Panc1 (cell line): ENCODE results near the gene NOSTRIN. TPM values are rescaled to one million over a fixed set of nuclear protein-coding genes. Genes with fewer than 3 reads are reported as not detected.

Experiments used
- ATAC-seq: fragments of 200-7000 bp; cut with Tn5 transposase; 2 replicates; pipeline ENCODE4 v1.9.1; 2020; ENCODE audit warnings: mild to moderate bottlenecking, moderate library complexity
- BruUV-seq: library from RNA; stranded (reverse); fragments of 400-500 nt; replicated peaks from 2 replicates; lab custom pipeline; 2021; lab: Mats Ljungman, UMichigan
- CTCF ChIA-PET: fragments of 300-600 bp; sonication (Branson Sonifier 250); formaldehyde crosslinking; loops from one replicate; lab custom pipeline; 2022; ENCODE audit warnings: antibody characterized with exemption; lab: Charles Lee
- POLR2A ChIA-PET: fragments of 300-600 bp; sonication (Branson Sonifier 250); formaldehyde crosslinking; loops from one replicate; lab custom pipeline; 2022; ENCODE audit warnings: antibody characterized with exemption; lab: Charles Lee
- DNase-seq: peaks from one replicate; pipeline ENCODE4 v3.0.0-alpha.2; 2010; ENCODE audit warnings: low read depth, low spot score
- H3K27ac ChIP-seq: 2 replicates; pipeline ENCODE4 v1.5.1; 2011; ENCODE audit warnings: mild to moderate bottlenecking, low read length, inconsistent platforms
- H3K27me3 ChIP-seq: fragments of 200-500 bp; sonication (Bioruptor generic); 2 replicates; pipeline ENCODE4 v1.6.0; 2014; ENCODE audit warnings: low read length, inconsistent platforms; ENCODE audit not compliant: control insufficient read depth, insufficient read depth
- H3K36me3 ChIP-seq: fragments of 200-500 bp; sonication (Bioruptor generic); 2 replicates; pipeline ENCODE4 v1.5.1; 2014; ENCODE audit warnings: inconsistent platforms, mild to moderate bottlenecking, low read length, moderate library complexity; ENCODE audit not compliant: control insufficient read depth, insufficient read depth
- H3K4me1 ChIP-seq: 2 replicates; pipeline ENCODE4 v1.5.1; 2011; ENCODE audit warnings: inconsistent platforms, mild to moderate bottlenecking, low read length, moderate library complexity; ENCODE audit not compliant: control insufficient read depth, insufficient read depth
- H3K4me3 ChIP-seq, 2 experiments: 2 replicates each; pipeline ENCODE4 v1.5.1; 2011 to 2012; ENCODE audit warnings: low read depth in 2 of 2, low read length in 2 of 2, mild to moderate bottlenecking in 2 of 2, inconsistent platforms in 1 of 2, moderate library complexity in 1 of 2
- H3K9me3 ChIP-seq: fragments of 200-500 bp; sonication (Bioruptor generic); 2 replicates; pipeline ENCODE4 v1.5.1; 2014; ENCODE audit warnings: low read depth, mild to moderate bottlenecking, inconsistent platforms, low read length, moderate library complexity; ENCODE audit not compliant: control insufficient read depth, insufficient read depth
- POLR2AphosphoS5 ChIP-seq: IDR thresholded peaks from 2 replicates; pipeline ENCODE4 v1.6.1; 2012; ENCODE audit warnings: mild to moderate bottlenecking, low read depth, low read length, moderate library complexity
- SIN3A ChIP-seq: IDR thresholded peaks from 2 replicates; pipeline ENCODE4 v1.6.1; 2012; ENCODE audit warnings: low read depth, mild to moderate bottlenecking, low read length, moderate library complexity, borderline replicate concordance; ENCODE audit not compliant: insufficient read depth
- TCF7L2 ChIP-seq: IDR thresholded peaks from 2 replicates; pipeline ENCODE4 v1.6.1; 2011; ENCODE audit warnings: mild to moderate bottlenecking, low read depth, low read length, inconsistent platforms
- in situ Hi-C: cut with HindIII; loops from 2 replicates; pipeline ENCODE4 v1.10.0; 2016; ENCODE audit warnings: low sequenced_read_pairs, low pct_unique_long_range_greater_than_20kb
- intact Hi-C: fragments of 100-400 bp; cut with micrococcal nuclease; formaldehyde crosslinking; loops from one replicate; pipeline ENCODE4 v1.10.0; 2022; ENCODE audit not compliant: unreplicated experiment
- total RNA-seq: library from RNA; stranded (reverse); gene quantifications from one replicate; pipeline ENCODE4 v1.2.1, GENCODE V29; 2021; ENCODE audit not compliant: unreplicated experiment
- TF ChIP-seq, protein P1 (sequence below), 2 experiments: IDR thresholded peaks; 2 replicates each; pipeline ENCODE4 v1.6.1; 2011 to 2012; ENCODE audit warnings: low read depth in 2 of 2, control low read depth in 1 of 2, low read length in 1 of 2, mild to moderate bottlenecking in 1 of 2, moderate library complexity in 1 of 2; ENCODE audit not compliant: insufficient read depth in 1 of 2
- TF ChIP-seq, protein P2 (sequence below): fragments of 450-650 bp; IDR thresholded peaks from 2 replicates; pipeline ENCODE4 v1.5.1; 2017; ENCODE audit warnings: mild to moderate bottlenecking

NOSTRIN gene
- total RNA-seq, 1 experiment from 2014 or later: not detected

DNA sequence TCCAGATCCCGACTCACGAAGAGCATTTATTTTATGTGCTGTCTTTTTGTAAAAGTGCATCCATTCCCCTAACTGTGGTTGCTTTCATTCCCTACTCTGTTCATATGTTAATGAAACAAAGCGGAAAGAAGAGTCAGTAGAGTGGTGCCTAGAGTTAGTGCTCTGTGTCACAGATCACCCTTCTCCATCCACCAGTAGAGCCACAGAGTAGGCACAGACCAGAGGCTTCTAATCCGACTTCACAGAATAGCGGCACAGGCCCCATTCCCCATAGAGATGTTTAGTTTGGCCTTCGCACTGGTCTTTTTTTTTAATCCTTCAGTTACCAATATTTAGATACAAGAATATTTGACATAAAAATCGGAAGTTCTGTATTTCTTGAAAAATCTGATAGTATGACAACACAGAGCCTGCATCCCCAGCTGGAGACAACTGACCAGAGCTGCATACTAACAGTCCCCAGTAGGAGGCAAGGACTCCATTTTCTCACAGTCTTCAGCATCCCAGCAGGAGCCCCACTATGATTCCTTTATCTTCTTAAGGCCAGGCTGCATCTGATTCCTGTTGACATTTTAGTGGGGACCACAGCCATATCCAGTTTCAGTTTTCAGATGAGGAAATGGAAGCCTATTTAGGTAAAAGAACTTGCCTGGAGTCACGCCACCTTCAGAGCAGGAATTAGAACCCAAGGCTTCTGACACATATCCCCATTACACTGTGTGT, 105.7 kb downstream of the NOSTRIN start:
- TF ChIP-seq, protein P1, sequence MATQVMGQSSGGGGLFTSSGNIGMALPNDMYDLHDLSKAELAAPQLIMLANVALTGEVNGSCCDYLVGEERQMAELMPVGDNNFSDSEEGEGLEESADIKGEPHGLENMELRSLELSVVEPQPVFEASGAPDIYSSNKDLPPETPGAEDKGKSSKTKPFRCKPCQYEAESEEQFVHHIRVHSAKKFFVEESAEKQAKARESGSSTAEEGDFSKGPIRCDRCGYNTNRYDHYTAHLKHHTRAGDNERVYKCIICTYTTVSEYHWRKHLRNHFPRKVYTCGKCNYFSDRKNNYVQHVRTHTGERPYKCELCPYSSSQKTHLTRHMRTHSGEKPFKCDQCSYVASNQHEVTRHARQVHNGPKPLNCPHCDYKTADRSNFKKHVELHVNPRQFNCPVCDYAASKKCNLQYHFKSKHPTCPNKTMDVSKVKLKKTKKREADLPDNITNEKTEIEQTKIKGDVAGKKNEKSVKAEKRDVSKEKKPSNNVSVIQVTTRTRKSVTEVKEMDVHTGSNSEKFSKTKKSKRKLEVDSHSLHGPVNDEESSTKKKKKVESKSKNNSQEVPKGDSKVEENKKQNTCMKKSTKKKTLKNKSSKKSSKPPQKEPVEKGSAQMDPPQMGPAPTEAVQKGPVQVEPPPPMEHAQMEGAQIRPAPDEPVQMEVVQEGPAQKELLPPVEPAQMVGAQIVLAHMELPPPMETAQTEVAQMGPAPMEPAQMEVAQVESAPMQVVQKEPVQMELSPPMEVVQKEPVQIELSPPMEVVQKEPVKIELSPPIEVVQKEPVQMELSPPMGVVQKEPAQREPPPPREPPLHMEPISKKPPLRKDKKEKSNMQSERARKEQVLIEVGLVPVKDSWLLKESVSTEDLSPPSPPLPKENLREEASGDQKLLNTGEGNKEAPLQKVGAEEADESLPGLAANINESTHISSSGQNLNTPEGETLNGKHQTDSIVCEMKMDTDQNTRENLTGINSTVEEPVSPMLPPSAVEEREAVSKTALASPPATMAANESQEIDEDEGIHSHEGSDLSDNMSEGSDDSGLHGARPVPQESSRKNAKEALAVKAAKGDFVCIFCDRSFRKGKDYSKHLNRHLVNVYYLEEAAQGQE (IDR thresholded peaks at IDR 0.05; ENCODE audit: insufficient read depth in 1 of 2, low read depth in 2 of 2, low read length in 1 of 2): no peak
- no peak for TF ChIP-seq TCF7L2
- TF ChIP-seq, protein P2, sequence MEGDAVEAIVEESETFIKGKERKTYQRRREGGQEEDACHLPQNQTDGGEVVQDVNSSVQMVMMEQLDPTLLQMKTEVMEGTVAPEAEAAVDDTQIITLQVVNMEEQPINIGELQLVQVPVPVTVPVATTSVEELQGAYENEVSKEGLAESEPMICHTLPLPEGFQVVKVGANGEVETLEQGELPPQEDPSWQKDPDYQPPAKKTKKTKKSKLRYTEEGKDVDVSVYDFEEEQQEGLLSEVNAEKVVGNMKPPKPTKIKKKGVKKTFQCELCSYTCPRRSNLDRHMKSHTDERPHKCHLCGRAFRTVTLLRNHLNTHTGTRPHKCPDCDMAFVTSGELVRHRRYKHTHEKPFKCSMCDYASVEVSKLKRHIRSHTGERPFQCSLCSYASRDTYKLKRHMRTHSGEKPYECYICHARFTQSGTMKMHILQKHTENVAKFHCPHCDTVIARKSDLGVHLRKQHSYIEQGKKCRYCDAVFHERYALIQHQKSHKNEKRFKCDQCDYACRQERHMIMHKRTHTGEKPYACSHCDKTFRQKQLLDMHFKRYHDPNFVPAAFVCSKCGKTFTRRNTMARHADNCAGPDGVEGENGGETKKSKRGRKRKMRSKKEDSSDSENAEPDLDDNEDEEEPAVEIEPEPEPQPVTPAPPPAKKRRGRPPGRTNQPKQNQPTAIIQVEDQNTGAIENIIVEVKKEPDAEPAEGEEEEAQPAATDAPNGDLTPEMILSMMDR: no peak
- TF ChIP-seq SIN3A: no peak
- TF ChIP-seq POLR2AphosphoS5: no peak
- BruUV-seq: no TSS peak
- Histone ChIP-seq H3K27ac (no peak overlapping the region), H3K27me3 (peaks cover 21% of the 10 kb centered on the region), H3K4me1 (0 out of 2 replicates have a peak, but pooled peaks cover 3% of the 10 kb centered on the region), H3K4me3 (no peak overlapping the region), H3K9me3 (no peaks in the 10 kb centered on the region), H3K36me3 (no peaks in the 10 kb centered on the region)
- CTCF ChIA-PET: no interaction called here
- intact Hi-C loops: no loop called here
- POLR2A ChIA-PET: interaction anchor here (0.7 kb wide), 1 partner anchor 1816 kb away, joined by 3 read pairs; no protein-coding TSS in a partner anchor
- in situ Hi-C loops: no loop called here
- ATAC-seq: no peak
- DNase-seq: no peak

DNA sequence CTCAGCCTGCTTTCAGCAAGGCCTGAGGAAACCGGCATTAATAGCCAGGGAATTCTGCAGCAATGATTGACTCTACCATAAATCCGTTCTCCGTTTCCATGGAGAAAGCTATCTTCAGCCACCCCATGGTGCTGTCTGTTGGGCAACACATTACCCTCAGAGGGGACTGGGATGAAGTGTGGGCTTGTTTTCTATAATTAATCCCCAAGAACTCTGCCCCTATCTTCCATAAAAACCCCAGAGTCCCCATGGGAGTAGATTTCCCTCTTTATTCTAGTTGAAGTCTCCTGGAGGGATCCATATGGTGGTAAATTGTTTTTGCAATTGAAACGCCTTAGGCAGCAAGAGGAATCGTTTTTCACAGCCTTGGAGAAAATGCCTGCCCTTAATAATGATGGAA, 107.9 kb downstream of the NOSTRIN start:
- POLR2A ChIA-PET: no interaction called here

More for the DNA sequence above, 107.9 kb downstream of the NOSTRIN start:
- intact Hi-C loops: loop anchor here (10.0 kb wide), 1 partner anchor 776 kb away; no protein-coding TSS in a partner anchor
- no peak for TF ChIP-seq TCF7L2
- TF ChIP-seq, protein P2: no peak
- TF ChIP-seq SIN3A: no peak
- no peak for TF ChIP-seq POLR2AphosphoS5
- TF ChIP-seq, protein P1 (IDR thresholded peaks at IDR 0.05; ENCODE audit: insufficient read depth in 1 of 2, low read depth in 2 of 2, low read length in 1 of 2): no peak
- ATAC-seq: no peak
- Histone ChIP-seq H3K36me3 (no peaks in the 10 kb centered on the region), H3K27me3 (peaks cover 20% of the 10 kb centered on the region), H3K27ac (no peak overlapping the region), H3K9me3 (no peaks in the 10 kb centered on the region), H3K4me3 (no peak overlapping the region), H3K4me1 (0 out of 2 replicates have a peak, but pooled peaks cover 3% of the 10 kb centered on the region)
- no TSS peak for BruUV-seq
- DNase-seq: no peak
- CTCF ChIA-PET: no interaction called here
- in situ Hi-C loops: no loop called here
